Trophoblast cell (in vitro differentiated cells and primary cell): ENCODE results near the gene RCC2.
A peak's percentile ranks its signal among the peaks of the same experiment; 100 is the strongest.

Source experiments
- DNase-seq, 2 donors: peaks; one replicate each; pipeline ENCODE4 v3.0.0-alpha.2; 2016
- H2AFZ ChIP-seq: 2 replicates; pipeline ENCODE4 v1.6.1; 2013; ENCODE audit warnings: low read length, moderate library complexity, mild to moderate bottlenecking; ENCODE audit not compliant: insufficient read depth, poor library complexity
- H2AK5ac ChIP-seq: 2 replicates; pipeline ENCODE4 v1.6.1; 2013; ENCODE audit warnings: mild to moderate bottlenecking, low read length
- H2BK120ac ChIP-seq: 2 replicates; pipeline ENCODE4 v1.6.1; 2013; ENCODE audit warnings: low read length, mild to moderate bottlenecking, moderate library complexity; ENCODE audit not compliant: insufficient read depth, poor library complexity
- H2BK12ac ChIP-seq: 2 replicates; pipeline ENCODE4 v1.6.1; 2013; ENCODE audit warnings: mild to moderate bottlenecking, low read length, moderate library complexity
- H2BK5ac ChIP-seq: 2 replicates; pipeline ENCODE4 v1.6.1; 2013; ENCODE audit warnings: low read length, low read depth, moderate library complexity, mild to moderate bottlenecking; ENCODE audit not compliant: poor library complexity
- H3K14ac ChIP-seq: 2 replicates; pipeline ENCODE4 v1.6.1; 2013; ENCODE audit warnings: mild to moderate bottlenecking, low read length
- H3K18ac ChIP-seq: 2 replicates; pipeline ENCODE4 v1.6.1; 2013; ENCODE audit warnings: mild to moderate bottlenecking, low read length
- H3K23ac ChIP-seq: 2 replicates; pipeline ENCODE4 v1.6.1; 2013; ENCODE audit warnings: low read length
- H3K27ac ChIP-seq: 2 replicates; pipeline ENCODE4 v1.5.1; 2013; ENCODE audit warnings: low read depth, mild to moderate bottlenecking, inconsistent platforms, low read length, moderate library complexity
- H3K27me3 ChIP-seq: 2 replicates; pipeline ENCODE4 v1.6.1; 2013; ENCODE audit warnings: inconsistent platforms, mild to moderate bottlenecking, low read length, moderate library complexity; ENCODE audit not compliant: insufficient read depth
- H3K36me3 ChIP-seq, 2 experiments: 1 replicate in 1 of 2; 2 replicates in 1 of 2; pipeline ENCODE4 v1.6.1; 2013; ENCODE audit warnings: low read length in 2 of 2, mild to moderate bottlenecking in 2 of 2, moderate library complexity in 1 of 2; ENCODE audit not compliant: insufficient read depth in 2 of 2, control insufficient read depth in 1 of 2
- H3K4ac ChIP-seq: 2 replicates; pipeline ENCODE4 v1.6.1; 2013; ENCODE audit warnings: low read depth, mild to moderate bottlenecking, low read length, moderate library complexity
- H3K4me1 ChIP-seq, 2 experiments: 1 replicate in 1 of 2; 2 replicates in 1 of 2; pipeline ENCODE4 v1.6.1; 2013; ENCODE audit warnings: low read length in 2 of 2, mild to moderate bottlenecking in 2 of 2, moderate library complexity in 1 of 2; ENCODE audit not compliant: insufficient read depth in 2 of 2, control insufficient read depth in 1 of 2
- H3K4me2 ChIP-seq: 2 replicates; pipeline ENCODE4 v1.6.1; 2013; ENCODE audit warnings: inconsistent platforms, mild to moderate bottlenecking, low read length, moderate library complexity
- H3K4me3 ChIP-seq: 2 replicates; pipeline ENCODE4 v1.5.1; 2013; ENCODE audit warnings: mild to moderate bottlenecking, low read depth, low read length, inconsistent platforms
- H3K79me1 ChIP-seq: one replicate; pipeline ENCODE4 v1.6.1; 2013; ENCODE audit warnings: low read length
- H3K79me2 ChIP-seq: 2 replicates; pipeline ENCODE4 v1.6.1; 2013; ENCODE audit warnings: low read length, mild to moderate bottlenecking; ENCODE audit not compliant: control insufficient read depth, insufficient read depth, poor library complexity
- H3K9ac ChIP-seq: 2 replicates; pipeline ENCODE4 v1.6.1; 2013; ENCODE audit warnings: mild to moderate bottlenecking, low read length
- H3K9me3 ChIP-seq: 2 replicates; pipeline ENCODE4 v1.6.1; 2013; ENCODE audit warnings: low read depth, mild to moderate bottlenecking, control low read depth, inconsistent platforms, low read length; ENCODE audit not compliant: insufficient read depth
- H4K12ac ChIP-seq: 2 replicates; pipeline ENCODE4 v1.6.1; 2013; ENCODE audit warnings: low read depth, mild to moderate bottlenecking, low read length, moderate library complexity
- H4K8ac ChIP-seq: 2 replicates; pipeline ENCODE4 v1.6.1; 2013; ENCODE audit warnings: low read depth, mild to moderate bottlenecking, low read length, moderate library complexity
- H4K91ac ChIP-seq: one replicate; pipeline ENCODE4 v1.6.1; 2013; ENCODE audit warnings: low read depth, mild to moderate bottlenecking, low read length, moderate library complexity
- WGBS: extraction: QIAGEN DNeasy Blood & Tissue Kit; methylation state at CpG from one replicate; pipeline ENCODE4 v1.1.7; 2013; ENCODE audit warnings: missing lambda C conversion rate; ENCODE audit not compliant: insufficient read length, insufficient coverage; ENCODE audit errors: extremely low coverage; 5-methylcytosine and 5-hydroxymethylcytosine counted together

RCC2 gene

DNA sequence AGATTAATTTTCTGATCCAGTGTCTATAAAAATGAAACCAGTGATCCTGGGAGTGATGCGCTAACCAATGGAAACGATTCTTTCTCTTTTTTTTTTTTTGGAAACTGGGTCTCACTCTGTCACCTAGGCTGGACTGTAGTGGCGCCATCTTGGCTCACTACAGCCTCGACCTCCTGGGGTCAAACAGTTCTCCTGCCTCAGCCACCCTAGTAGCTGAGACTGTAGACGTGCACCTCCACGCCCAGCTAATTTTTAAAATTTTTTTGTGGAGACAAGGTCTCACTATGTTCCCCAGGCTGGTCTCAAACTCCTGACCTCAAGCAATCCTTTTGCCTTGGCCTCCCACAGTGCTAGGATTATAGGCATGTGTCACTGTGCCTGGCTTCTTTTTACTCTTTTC is 3.4 kb upstream of the RCC2 start:
- H3K9ac ChIP-seq = no peak overlapping the region
- H3K4me2 ChIP-seq = no peak overlapping the region
- no peak overlapping the region for H2BK12ac ChIP-seq
- H3K27me3 ChIP-seq = no peaks in the 10 kb centered on the region
- H4K8ac ChIP-seq = no peak overlapping the region
- peaks cover 13% of the 10 kb centered on the region for H3K79me2 ChIP-seq
- H4K12ac ChIP-seq = no peak overlapping the region
- WGBS = no CpG with 5 or more reads among the region's 6 CpGs
- no peak overlapping the region for H2BK120ac ChIP-seq
- H2AK5ac ChIP-seq = no peak overlapping the region
- no peak overlapping the region for H3K23ac ChIP-seq
- H4K91ac ChIP-seq = no peak overlapping the region
- no peak overlapping the region for H3K4ac ChIP-seq
- H3K4me1 ChIP-seq = peaks cover 11 to 14% of the 10 kb centered on the region in 2 experiments
- H3K4me3 ChIP-seq = no peak overlapping the region
- no peak for DNase-seq
- H3K79me1 ChIP-seq = peaks cover 14% of the 10 kb centered on the region
- H3K36me3 ChIP-seq = no peaks in the 10 kb centered on the region
- peaks cover 1% of the 10 kb centered on the region for H3K9me3 ChIP-seq
- H2BK5ac ChIP-seq = no peak overlapping the region
- H3K18ac ChIP-seq = no peak overlapping the region
- H2AFZ ChIP-seq = no peak overlapping the region
- H3K27ac ChIP-seq = no peak overlapping the region
- H3K14ac ChIP-seq = no peak overlapping the region

DNA sequence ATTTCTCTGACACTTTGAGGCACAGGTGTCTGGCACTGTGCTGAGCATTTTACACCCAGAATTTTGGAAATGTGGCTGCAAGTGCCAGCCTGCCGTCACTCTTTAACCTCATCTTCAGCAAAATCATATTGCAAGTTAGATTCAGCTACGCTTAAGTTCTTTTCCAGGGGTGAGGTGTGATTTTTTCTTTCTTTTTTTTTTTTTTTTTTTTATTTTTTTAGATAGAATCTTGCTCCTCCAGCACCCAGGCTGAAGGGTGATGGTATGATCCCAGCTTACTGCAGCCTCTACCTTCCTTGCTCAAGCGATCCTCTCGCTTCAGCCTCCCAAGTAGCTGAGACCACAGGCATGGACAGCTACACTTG is 2.5 kb upstream of the RCC2 start:
- H2AFZ ChIP-seq = no peak overlapping the region
- peaks cover 19% of the 10 kb centered on the region for H3K79me1 ChIP-seq
- H4K91ac ChIP-seq = no peak overlapping the region
- H2BK12ac ChIP-seq = no peak overlapping the region
- WGBS = no CpG with 5 or more reads among the region's 4 CpGs
- no peak overlapping the region for H3K23ac ChIP-seq
- peaks cover 1% of the 10 kb centered on the region for H3K9me3 ChIP-seq
- H2AK5ac ChIP-seq = no peak overlapping the region
- no peaks in the 10 kb centered on the region for H3K27me3 ChIP-seq
- no peak overlapping the region for H3K14ac ChIP-seq
- H3K18ac ChIP-seq = no peak overlapping the region
- no peak overlapping the region for H3K4me3 ChIP-seq
- H3K79me2 ChIP-seq = peaks cover 16% of the 10 kb centered on the region
- no peak overlapping the region for H2BK5ac ChIP-seq
- H3K36me3 ChIP-seq = no peaks in the 10 kb centered on the region
- no peak for DNase-seq
- H3K4me2 ChIP-seq = no peak overlapping the region
- H2BK120ac ChIP-seq = no peak overlapping the region
- H3K9ac ChIP-seq = no peak overlapping the region
- no peak overlapping the region for H4K8ac ChIP-seq
- peaks cover 11 to 16% of the 10 kb centered on the region in 2 experiments for H3K4me1 ChIP-seq
- no peak overlapping the region for H4K12ac ChIP-seq
- H3K27ac ChIP-seq = no peak overlapping the region
- no peak overlapping the region for H3K4ac ChIP-seq

DNA sequence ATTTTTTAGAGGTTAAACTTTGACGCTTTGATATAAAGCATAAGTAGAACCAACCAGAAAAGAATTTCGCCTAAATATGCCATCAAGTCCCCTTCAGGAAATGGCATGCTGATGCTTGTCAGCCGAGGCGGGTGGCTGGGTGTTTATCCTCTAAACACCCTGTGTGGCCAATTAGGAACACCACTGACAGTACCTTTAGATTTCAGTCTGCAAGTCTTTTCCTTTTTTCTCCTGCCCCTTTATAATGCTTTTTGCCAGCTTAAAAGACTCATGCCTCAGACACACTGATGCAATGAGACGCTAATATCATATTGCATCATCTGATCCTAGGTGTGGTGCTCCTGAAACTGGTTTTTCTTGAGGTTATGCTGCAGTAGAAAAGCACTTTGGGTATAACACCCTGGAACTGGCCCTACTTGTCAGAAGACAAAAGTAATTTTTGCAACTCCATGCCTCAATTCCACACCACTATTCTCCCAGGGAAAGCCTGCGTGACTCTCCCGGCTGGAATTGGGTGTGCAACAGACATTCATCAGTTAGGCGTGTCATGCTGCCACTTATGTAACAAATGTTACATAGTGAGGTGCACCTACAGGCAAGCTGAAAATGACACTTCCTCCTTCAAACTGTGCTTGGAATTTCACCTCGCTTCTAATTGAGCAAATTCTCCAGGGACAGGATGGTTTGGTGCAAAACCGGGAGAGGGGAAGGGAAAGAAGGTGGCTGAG is 2.0 kb upstream of the RCC2 start:
- no peak overlapping the region for H3K14ac ChIP-seq
- H4K91ac ChIP-seq = no peak overlapping the region
- H3K4me3 ChIP-seq = no peak overlapping the region
- H4K8ac ChIP-seq = no peak overlapping the region
- no peak overlapping the region for H2AFZ ChIP-seq
- H3K27me3 ChIP-seq = no peaks in the 10 kb centered on the region
- no peak overlapping the region for H3K27ac ChIP-seq
- peaks cover 17% of the 10 kb centered on the region for H3K79me2 ChIP-seq
- no peak overlapping the region for H3K4ac ChIP-seq
- H3K9me3 ChIP-seq = peaks cover 1% of the 10 kb centered on the region
- H3K4me2 ChIP-seq = no peak overlapping the region
- no peaks in the 10 kb centered on the region for H3K36me3 ChIP-seq
- no peak overlapping the region for H4K12ac ChIP-seq
- H2AK5ac ChIP-seq = no peak overlapping the region
- no CpG with 5 or more reads among the region's 10 CpGs for WGBS
- no peak overlapping the region for H2BK5ac ChIP-seq
- H3K79me1 ChIP-seq = peaks cover 20% of the 10 kb centered on the region
- peaks cover 14 to 20% of the 10 kb centered on the region in 2 experiments for H3K4me1 ChIP-seq
- no peak overlapping the region for H2BK12ac ChIP-seq
- no peak overlapping the region for H2BK120ac ChIP-seq
- no peak overlapping the region for H3K23ac ChIP-seq
- peak; percentile 93 to 98 for DNase-seq
- H3K18ac ChIP-seq = no peak overlapping the region
- no peak overlapping the region for H3K9ac ChIP-seq

DNA sequence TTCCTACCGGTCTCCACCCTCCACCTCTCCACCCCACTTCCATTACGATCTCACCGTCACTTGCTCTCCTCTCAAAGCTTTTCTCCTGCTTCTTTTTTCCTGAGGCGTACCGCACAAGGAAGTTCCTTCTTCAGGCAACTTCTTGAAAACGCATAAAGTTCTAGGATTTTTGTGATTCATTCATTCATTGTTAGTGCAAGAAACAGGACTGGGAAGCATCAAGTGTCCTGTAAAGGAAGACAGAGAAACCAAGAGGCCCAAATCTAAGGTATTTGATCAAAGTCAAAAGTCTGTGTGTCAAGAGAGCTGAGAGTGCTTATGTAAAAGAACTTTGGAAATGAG is 1.3 kb upstream of the RCC2 start:
- WGBS = no CpG with 5 or more reads among the region's 6 CpGs
- peak in 1 of 2 donors; percentile 48 for DNase-seq

More for the DNA sequence above, 1.3 kb upstream of the RCC2 start:
- Histone ChIP-seq H3K4ac (no peak overlapping the region), H2AFZ (no peak overlapping the region), H3K14ac (no peak overlapping the region), H3K79me2 (peaks cover 22% of the 10 kb centered on the region), H3K9ac (no peak overlapping the region), H2AK5ac (no peak overlapping the region), H3K4me1 (peaks cover 16 to 26% of the 10 kb centered on the region in 2 experiments), H4K8ac (no peak overlapping the region), H4K91ac (no peak overlapping the region), H3K36me3 (no peaks in the 10 kb centered on the region), H2BK12ac (peak overlapping the region; percentile 3), H3K27ac (no peak overlapping the region), H3K18ac (no peak overlapping the region), H2BK5ac (no peak overlapping the region), H4K12ac (no peak overlapping the region), H3K79me1 (peaks cover 20% of the 10 kb centered on the region), H2BK120ac (no peak overlapping the region), H3K9me3 (peaks cover 1% of the 10 kb centered on the region), H3K27me3 (no peaks in the 10 kb centered on the region), H3K4me2 (peak overlapping the region; percentile 6), H3K23ac (no peak overlapping the region), H3K4me3 (no peak overlapping the region)
